ENCODE data around the gene GLT8D1.

GRCh38 chr3:52739730-52740129, 34.1 kb upstream of the GLT8D1 start:
- TF ChIP-seq CTCF (IDR thresholded peaks at IDR 0.05) (no peak), USF2 (IDR thresholded peaks at IDR 0.05) (no peak), ZFP36 (IDR thresholded peaks at IDR 0.05; ENCODE audit: borderline replicate concordance, partially characterized antibody) (no peak), POLR2A (IDR thresholded peaks at IDR 0.05; ENCODE audit: low read length) (no peak), RNF2 (IDR thresholded peaks at IDR 0.05; ENCODE audit: borderline replicate concordance, low read depth) (no peak), JUNB (IDR thresholded peaks at IDR 0.05) (no peak), CBX2 (IDR thresholded peaks at IDR 0.05; ENCODE audit: borderline replicate concordance, low read depth) (no peak)
- TF ChIP-seq, protein P1, sequence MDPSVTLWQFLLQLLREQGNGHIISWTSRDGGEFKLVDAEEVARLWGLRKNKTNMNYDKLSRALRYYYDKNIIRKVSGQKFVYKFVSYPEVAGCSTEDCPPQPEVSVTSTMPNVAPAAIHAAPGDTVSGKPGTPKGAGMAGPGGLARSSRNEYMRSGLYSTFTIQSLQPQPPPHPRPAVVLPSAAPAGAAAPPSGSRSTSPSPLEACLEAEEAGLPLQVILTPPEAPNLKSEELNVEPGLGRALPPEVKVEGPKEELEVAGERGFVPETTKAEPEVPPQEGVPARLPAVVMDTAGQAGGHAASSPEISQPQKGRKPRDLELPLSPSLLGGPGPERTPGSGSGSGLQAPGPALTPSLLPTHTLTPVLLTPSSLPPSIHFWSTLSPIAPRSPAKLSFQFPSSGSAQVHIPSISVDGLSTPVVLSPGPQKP (IDR thresholded peaks at IDR 0.05; ENCODE audit: low read depth, low read length) = no peak
- TF ChIP-seq, protein P2, sequence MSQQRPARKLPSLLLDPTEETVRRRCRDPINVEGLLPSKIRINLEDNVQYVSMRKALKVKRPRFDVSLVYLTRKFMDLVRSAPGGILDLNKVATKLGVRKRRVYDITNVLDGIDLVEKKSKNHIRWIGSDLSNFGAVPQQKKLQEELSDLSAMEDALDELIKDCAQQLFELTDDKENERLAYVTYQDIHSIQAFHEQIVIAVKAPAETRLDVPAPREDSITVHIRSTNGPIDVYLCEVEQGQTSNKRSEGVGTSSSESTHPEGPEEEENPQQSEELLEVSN (IDR thresholded peaks at IDR 0.05; ENCODE audit: borderline replicate concordance, low read depth) = no peak

Data from A549 (cell line).